Panc1 (cell line): Measurements from ENCODE around the gene PRDM2. TPM values are rescaled to one million over a fixed set of nuclear protein-coding genes. Genes with fewer than 3 reads are reported as not detected.

Source experiments
- ATAC-seq: fragments of 200-7000 bp; cut with Tn5 transposase; 2 replicates; pipeline ENCODE4 v1.9.1; 2020; ENCODE audit warnings: mild to moderate bottlenecking, moderate library complexity
- BruUV-seq: library from RNA; stranded (reverse); fragments of 400-500 nt; replicated peaks from 2 replicates; lab custom pipeline; 2021; lab: Mats Ljungman, UMichigan
- CTCF ChIA-PET: fragments of 300-600 bp; sonication (Branson Sonifier 250); formaldehyde crosslinking; loops from one replicate; lab custom pipeline; 2022; ENCODE audit warnings: antibody characterized with exemption; lab: Charles Lee
- POLR2A ChIA-PET: fragments of 300-600 bp; sonication (Branson Sonifier 250); formaldehyde crosslinking; loops from one replicate; lab custom pipeline; 2022; ENCODE audit warnings: antibody characterized with exemption; lab: Charles Lee
- DNase-seq: peaks from one replicate; pipeline ENCODE4 v3.0.0-alpha.2; 2010; ENCODE audit warnings: low read depth, low spot score
- H3K27ac ChIP-seq: 2 replicates; pipeline ENCODE4 v1.5.1; 2011; ENCODE audit warnings: mild to moderate bottlenecking, low read length, inconsistent platforms
- H3K27me3 ChIP-seq: fragments of 200-500 bp; sonication (Bioruptor generic); 2 replicates; pipeline ENCODE4 v1.6.0; 2014; ENCODE audit warnings: low read length, inconsistent platforms; ENCODE audit not compliant: control insufficient read depth, insufficient read depth
- H3K36me3 ChIP-seq: fragments of 200-500 bp; sonication (Bioruptor generic); 2 replicates; pipeline ENCODE4 v1.5.1; 2014; ENCODE audit warnings: inconsistent platforms, mild to moderate bottlenecking, low read length, moderate library complexity; ENCODE audit not compliant: control insufficient read depth, insufficient read depth
- H3K4me1 ChIP-seq: 2 replicates; pipeline ENCODE4 v1.5.1; 2011; ENCODE audit warnings: inconsistent platforms, mild to moderate bottlenecking, low read length, moderate library complexity; ENCODE audit not compliant: control insufficient read depth, insufficient read depth
- H3K4me3 ChIP-seq, 2 experiments: 2 replicates each; pipeline ENCODE4 v1.5.1; 2011 to 2012; ENCODE audit warnings: low read depth in 2 of 2, low read length in 2 of 2, mild to moderate bottlenecking in 2 of 2, inconsistent platforms in 1 of 2, moderate library complexity in 1 of 2
- H3K9me3 ChIP-seq: fragments of 200-500 bp; sonication (Bioruptor generic); 2 replicates; pipeline ENCODE4 v1.5.1; 2014; ENCODE audit warnings: low read depth, mild to moderate bottlenecking, inconsistent platforms, low read length, moderate library complexity; ENCODE audit not compliant: control insufficient read depth, insufficient read depth
- CTCF ChIP-seq: fragments of 450-650 bp; IDR thresholded peaks from 2 replicates; pipeline ENCODE4 v1.5.1; 2017; ENCODE audit warnings: mild to moderate bottlenecking
- POLR2AphosphoS5 ChIP-seq: IDR thresholded peaks from 2 replicates; pipeline ENCODE4 v1.6.1; 2012; ENCODE audit warnings: mild to moderate bottlenecking, low read depth, low read length, moderate library complexity
- SIN3A ChIP-seq: IDR thresholded peaks from 2 replicates; pipeline ENCODE4 v1.6.1; 2012; ENCODE audit warnings: low read depth, mild to moderate bottlenecking, low read length, moderate library complexity, borderline replicate concordance; ENCODE audit not compliant: insufficient read depth
- TCF7L2 ChIP-seq: IDR thresholded peaks from 2 replicates; pipeline ENCODE4 v1.6.1; 2011; ENCODE audit warnings: mild to moderate bottlenecking, low read depth, low read length, inconsistent platforms
- in situ Hi-C: cut with HindIII; loops from 2 replicates; pipeline ENCODE4 v1.10.0; 2016; ENCODE audit warnings: low sequenced_read_pairs, low pct_unique_long_range_greater_than_20kb
- intact Hi-C: fragments of 100-400 bp; cut with micrococcal nuclease; formaldehyde crosslinking; loops from one replicate; pipeline ENCODE4 v1.10.0; 2022; ENCODE audit not compliant: unreplicated experiment
- total RNA-seq: library from RNA; stranded (reverse); gene quantifications from one replicate; pipeline ENCODE4 v1.2.1, GENCODE V29; 2021; ENCODE audit not compliant: unreplicated experiment
- TF ChIP-seq, protein P1 (sequence below), 2 experiments: IDR thresholded peaks; 2 replicates each; pipeline ENCODE4 v1.6.1; 2011 to 2012; ENCODE audit warnings: low read depth in 2 of 2, control low read depth in 1 of 2, low read length in 1 of 2, mild to moderate bottlenecking in 1 of 2, moderate library complexity in 1 of 2; ENCODE audit not compliant: insufficient read depth in 1 of 2

PRDM2 gene
- total RNA-seq, 1 experiment from 2014 or later, result 40.3 TPM

- no peak for ATAC-seq
- intact Hi-C loops, result no loop called here
- Histone ChIP-seq H3K4me1 (no peaks in the 10 kb centered on the region), H3K27me3 (no peaks in the 10 kb centered on the region), H3K9me3 (no peaks in the 10 kb centered on the region), H3K27ac (no peak overlapping the region), H3K36me3 (no peaks in the 10 kb centered on the region), H3K4me3 (no peak overlapping the region)
- TF ChIP-seq SIN3A (no peak), CTCF (no peak)
- TF ChIP-seq, protein P1, sequence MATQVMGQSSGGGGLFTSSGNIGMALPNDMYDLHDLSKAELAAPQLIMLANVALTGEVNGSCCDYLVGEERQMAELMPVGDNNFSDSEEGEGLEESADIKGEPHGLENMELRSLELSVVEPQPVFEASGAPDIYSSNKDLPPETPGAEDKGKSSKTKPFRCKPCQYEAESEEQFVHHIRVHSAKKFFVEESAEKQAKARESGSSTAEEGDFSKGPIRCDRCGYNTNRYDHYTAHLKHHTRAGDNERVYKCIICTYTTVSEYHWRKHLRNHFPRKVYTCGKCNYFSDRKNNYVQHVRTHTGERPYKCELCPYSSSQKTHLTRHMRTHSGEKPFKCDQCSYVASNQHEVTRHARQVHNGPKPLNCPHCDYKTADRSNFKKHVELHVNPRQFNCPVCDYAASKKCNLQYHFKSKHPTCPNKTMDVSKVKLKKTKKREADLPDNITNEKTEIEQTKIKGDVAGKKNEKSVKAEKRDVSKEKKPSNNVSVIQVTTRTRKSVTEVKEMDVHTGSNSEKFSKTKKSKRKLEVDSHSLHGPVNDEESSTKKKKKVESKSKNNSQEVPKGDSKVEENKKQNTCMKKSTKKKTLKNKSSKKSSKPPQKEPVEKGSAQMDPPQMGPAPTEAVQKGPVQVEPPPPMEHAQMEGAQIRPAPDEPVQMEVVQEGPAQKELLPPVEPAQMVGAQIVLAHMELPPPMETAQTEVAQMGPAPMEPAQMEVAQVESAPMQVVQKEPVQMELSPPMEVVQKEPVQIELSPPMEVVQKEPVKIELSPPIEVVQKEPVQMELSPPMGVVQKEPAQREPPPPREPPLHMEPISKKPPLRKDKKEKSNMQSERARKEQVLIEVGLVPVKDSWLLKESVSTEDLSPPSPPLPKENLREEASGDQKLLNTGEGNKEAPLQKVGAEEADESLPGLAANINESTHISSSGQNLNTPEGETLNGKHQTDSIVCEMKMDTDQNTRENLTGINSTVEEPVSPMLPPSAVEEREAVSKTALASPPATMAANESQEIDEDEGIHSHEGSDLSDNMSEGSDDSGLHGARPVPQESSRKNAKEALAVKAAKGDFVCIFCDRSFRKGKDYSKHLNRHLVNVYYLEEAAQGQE (IDR thresholded peaks at IDR 0.05; ENCODE audit: insufficient read depth in 1 of 2, low read depth in 2 of 2, low read length in 1 of 2), result no peak
- BruUV-seq, result no TSS peak
- DNase-seq, result no peak
- in situ Hi-C loops, result no loop called here
- ChIA-PET POLR2A (no interaction called here), CTCF (no interaction called here)
Observed at GRCh38 chr1:13836631-13837030, 136.6 kb downstream of the PRDM2 start.

- H3K9me3 ChIP-seq, result no peaks in the 10 kb centered on the region
- no peaks in the 10 kb centered on the region for H3K27me3 ChIP-seq
- POLR2A ChIA-PET, result no interaction called here
- in situ Hi-C loops (no loop called here), intact Hi-C loops (no loop called here)
- TF ChIP-seq POLR2AphosphoS5, result no peak
- no peak for TF ChIP-seq TCF7L2
- TF ChIP-seq, protein P1 (IDR thresholded peaks at IDR 0.05; ENCODE audit: insufficient read depth in 1 of 2, low read depth in 2 of 2, low read length in 1 of 2), result no peak
- no peak for TF ChIP-seq SIN3A
- TF ChIP-seq CTCF, result no peak
- H3K4me1 ChIP-seq, result no peaks in the 10 kb centered on the region
- ATAC-seq (no peak), DNase-seq (no peak)
- no peaks in the 10 kb centered on the region for H3K36me3 ChIP-seq
- no TSS peak for BruUV-seq
- H3K4me3 ChIP-seq, result no peak overlapping the region
- no peak overlapping the region for H3K27ac ChIP-seq
- CTCF ChIA-PET, result no interaction called here
Observed at GRCh38 chr1:13838236-13838635, 138.2 kb downstream of the PRDM2 start.
